DLD1 (cell line): ENCODE results near the gene NFKB2.

Experiments used
- in situ Hi-C: cut with HindIII; loops from 2 replicates; pipeline ENCODE4 v1.10.0; 2017; ENCODE audit warnings: low sequenced_read_pairs

The NFKB2 gene

GRCh38 chr10:102394079-102394800 lies 1.3 kb upstream of the NFKB2 start:
- in situ Hi-C loops, result no loop called here

DNA sequence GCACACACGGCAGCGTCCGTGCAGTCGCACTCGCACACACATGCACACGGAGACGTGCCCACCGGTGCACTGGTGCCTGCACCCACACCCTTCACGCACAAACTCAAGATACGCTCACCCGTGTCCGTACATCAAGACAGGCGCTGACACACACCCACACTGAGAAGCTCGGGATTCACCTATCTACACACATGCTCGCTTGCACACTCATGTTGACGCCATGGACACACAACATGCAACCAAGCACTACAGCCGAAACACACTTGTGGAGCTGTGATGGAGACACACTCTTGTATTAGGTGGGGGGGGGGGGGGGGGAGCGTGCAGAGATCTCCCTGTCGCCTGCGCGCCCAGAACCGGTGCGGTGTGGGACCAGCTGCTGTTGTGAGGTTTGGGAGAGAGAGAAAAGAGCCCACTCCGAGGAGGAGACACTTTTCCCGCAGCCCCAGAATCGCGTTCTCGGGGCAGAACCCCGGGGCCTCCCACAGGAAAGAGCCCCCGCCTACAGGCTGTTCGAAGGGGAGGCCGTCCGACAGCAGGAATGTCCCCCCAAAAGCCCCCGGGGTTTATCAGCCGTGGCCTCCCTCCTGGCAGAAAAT lies 605 bp upstream of the NFKB2 start:
- in situ Hi-C loops, result no loop called here

- in situ Hi-C loops, result no loop called here
Measured at GRCh38 chr10:102396317-102396650, 779 bp downstream of the NFKB2 start.

- in situ Hi-C loops, result no loop called here
Measured at GRCh38 chr10:102396730-102397151, 1.2 kb downstream of the NFKB2 start.

DNA sequence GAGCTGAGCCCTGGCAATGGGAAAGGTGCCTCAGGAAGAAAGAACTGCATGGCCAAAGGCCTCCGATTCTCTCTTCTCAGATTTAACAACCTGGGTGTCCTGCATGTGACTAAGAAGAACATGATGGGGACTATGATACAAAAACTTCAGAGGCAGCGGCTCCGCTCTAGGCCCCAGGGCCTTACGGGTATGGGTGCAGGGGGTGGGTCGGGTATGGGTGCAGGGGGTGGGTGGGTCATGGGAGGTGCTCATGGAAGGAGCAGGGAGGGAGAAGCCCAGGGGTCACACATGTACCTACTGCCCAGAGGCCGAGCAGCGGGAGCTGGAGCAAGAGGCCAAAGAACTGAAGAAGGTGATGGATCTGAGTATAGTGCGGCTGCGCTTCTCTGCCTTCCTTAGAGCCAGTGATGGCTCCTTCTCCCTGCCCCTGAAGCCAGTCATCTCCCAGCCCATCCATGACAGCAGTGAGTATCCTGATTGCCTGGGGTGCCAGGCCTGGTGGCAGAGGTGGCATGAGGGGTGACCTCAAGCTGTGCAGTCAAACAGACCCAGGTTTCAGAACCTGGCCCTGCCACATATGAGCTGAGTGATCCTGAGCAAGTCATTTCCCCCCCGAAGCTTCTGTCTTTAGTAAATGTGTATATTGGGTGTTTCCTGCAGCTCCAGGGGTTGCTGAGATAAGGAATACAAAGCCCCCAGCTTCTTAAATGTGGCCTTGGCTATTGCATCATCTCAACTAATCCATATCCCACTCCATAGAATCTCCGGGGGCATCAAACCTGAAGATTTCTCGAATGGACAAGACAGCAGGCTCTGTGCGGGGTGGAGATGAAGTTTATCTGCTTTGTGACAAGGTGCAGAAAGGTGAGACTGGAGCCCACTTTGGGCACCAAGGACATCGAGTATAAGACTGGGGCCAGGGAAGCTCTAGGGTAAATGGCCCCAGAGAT lies 2.0 kb downstream of the NFKB2 start:
- in situ Hi-C loops, result no loop called here

DNA sequence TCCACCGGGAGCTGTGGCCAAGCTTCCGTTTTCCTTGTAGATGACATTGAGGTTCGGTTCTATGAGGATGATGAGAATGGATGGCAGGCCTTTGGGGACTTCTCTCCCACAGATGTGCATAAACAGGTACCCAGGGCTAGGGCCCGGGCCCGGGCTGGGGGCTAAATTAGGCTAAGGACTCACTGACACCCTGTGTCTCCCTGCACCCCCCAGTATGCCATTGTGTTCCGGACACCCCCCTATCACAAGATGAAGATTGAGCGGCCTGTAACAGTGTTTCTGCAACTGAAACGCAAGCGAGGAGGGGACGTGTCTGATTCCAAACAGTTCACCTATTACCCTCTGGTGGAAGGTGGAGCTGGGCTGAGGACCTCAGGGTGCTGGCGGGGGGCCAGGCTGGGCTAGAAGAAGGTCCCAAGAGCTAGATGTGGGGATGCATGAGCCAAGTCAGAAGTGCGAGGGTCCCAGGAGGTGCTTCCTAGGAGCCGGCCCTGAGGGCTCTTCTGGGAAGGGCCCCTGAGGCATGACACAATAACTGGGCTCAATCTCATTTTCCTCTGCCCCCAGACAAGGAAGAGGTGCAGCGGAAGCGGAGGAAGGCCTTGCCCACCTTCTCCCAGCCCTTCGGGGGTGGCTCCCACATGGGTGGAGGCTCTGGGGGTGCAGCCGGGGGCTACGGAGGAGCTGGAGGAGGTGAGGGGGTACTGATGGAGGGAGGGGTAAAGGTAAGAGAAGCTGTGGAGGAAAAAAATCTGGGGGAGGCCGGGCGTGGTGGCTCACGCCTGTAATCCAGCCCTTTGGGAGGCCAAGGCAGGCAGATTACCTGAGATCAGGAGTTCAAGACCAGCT lies 2.9 kb downstream of the NFKB2 start:
- in situ Hi-C loops, result no loop called here

DNA sequence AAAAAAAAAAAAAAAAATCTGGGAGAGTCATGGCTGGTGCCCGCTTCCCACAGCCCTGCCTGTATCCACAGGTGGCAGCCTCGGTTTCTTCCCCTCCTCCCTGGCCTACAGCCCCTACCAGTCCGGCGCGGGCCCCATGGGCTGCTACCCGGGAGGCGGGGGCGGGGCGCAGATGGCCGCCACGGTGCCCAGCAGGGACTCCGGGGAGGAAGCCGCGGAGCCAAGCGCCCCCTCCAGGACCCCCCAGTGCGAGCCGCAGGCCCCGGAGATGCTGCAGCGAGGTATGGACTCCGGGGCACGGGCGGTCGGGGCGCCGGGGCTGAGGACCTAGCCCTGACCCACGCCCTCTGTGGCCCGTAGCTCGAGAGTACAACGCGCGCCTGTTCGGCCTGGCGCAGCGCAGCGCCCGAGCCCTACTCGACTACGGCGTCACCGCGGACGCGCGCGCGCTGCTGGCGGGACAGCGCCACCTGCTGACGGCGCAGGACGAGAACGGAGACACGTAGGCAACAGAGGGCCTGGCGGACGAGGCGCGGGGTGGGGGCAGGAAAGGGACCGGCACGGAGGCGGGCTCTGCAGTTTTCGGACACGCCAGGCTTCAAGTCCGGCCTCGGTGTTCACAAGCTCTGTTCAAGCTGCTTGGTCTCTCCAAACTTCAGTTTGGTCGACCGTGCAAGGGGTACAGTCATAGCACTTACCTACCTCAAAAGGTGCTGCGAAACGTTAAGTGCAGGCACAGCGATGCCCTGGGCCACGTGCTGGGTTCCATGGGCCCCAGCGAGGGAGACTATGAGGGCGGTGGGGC lies 3.9 kb downstream of the NFKB2 start:
- in situ Hi-C loops, result no loop called here

GRCh38 chr10:102400076-102400475 lies 4.6 kb downstream of the NFKB2 start:
- in situ Hi-C loops, result no loop called here

GRCh38 chr10:102400598-102401341 lies 5.3 kb downstream of the NFKB2 start:
- in situ Hi-C loops, result no loop called here

DNA sequence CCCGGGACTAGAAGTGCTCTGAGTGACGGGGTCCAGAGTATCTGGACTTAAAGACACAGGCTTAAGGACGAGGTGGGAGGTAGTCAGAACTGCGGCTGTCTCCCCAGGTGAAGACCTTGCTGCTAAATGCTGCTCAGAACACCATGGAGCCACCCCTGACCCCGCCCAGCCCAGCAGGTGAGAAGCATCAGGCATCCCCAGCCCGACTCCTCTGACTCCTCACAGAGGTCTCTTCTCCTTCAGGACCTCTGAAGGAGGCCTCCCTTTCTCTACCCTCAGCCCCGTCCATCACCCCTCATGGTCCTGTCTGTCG lies 5.8 kb downstream of the NFKB2 start:
- in situ Hi-C loops, result no loop called here

- in situ Hi-C loops, result no loop called here
Measured at GRCh38 chr10:102401735-102402511, 6.4 kb downstream of the NFKB2 start.

DNA sequence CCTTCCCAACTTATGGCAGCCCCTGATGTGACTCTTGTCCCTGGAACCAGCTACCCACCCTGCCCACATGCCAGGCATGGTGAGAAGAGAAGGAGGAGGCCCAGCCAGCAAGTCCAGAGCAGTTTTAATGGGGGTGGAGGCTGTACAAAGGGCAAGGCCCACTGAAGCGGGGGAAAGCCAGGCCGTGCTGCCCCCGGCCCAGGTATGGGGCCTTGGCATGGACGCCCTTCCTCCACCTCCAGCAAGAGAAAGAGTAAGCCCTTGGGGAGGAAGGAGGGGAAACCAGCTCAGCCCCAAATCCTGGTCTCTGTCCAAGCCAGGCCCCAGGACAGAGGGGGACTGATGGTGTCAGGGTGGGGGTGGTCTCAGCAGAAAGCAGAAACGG lies 7.0 kb downstream of the NFKB2 start:
- in situ Hi-C loops, result no loop called here

- in situ Hi-C loops, result no loop called here
Measured at GRCh38 chr10:102403115-102403514, 7.6 kb downstream of the NFKB2 start.

GRCh38 chr10:102404361-102405107 lies 9.0 kb downstream of the NFKB2 start:
- in situ Hi-C loops, result no loop called here

- in situ Hi-C loops, result no loop called here
Measured at GRCh38 chr10:102405108-102405571, 9.6 kb downstream of the NFKB2 start.

- in situ Hi-C loops, result no loop called here
Measured at GRCh38 chr10:102405632-102406031, 10.1 kb downstream of the NFKB2 start.

DNA sequence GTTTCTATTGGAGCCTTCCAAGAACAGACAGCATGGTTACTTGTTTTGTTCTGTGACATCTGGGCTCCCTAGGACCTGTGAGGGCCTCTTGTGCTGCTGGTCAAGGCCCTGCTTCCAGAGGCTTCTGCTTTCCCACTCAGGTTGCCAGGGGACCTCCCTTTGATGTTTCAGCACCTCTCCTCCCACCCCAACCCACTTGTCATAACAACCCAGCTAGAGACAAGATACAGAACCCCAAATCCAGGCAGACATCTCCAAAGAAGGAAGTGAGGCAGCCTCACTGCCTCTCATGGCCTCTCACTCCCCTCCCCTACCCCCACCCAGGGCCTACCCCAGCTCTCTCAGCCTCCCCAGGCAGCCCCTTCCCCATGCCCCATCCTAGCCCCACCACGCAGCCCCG lies 11.3 kb downstream of the NFKB2 start:
- in situ Hi-C loops, result no loop called here
